Keratinocyte (primary cell): ENCODE data around the gene RRP8. TPM values are rescaled to one million over a fixed set of nuclear protein-coding genes. Genes with fewer than 3 reads are reported as not detected.

Source experiments
- DNase-seq: peaks from one replicate; pipeline ENCODE4 v3.0.0-alpha.2; 2011; ENCODE audit warnings: low read depth, missing footprints, low spot score
- FAIRE-seq: peaks from 2 replicates; lab custom pipeline; 2011; peaks lifted over from hg19 to GRCh38; lab: Jason Lieb, UNC
- H2AFZ ChIP-seq: 2 replicates; pipeline ENCODE4 v1.6.0; 2012; ENCODE audit warnings: low read length, control low read depth, inconsistent platforms; ENCODE audit not compliant: control insufficient read depth
- H3K27ac ChIP-seq: 2 replicates; pipeline ENCODE4 v1.5.1; 2011; ENCODE audit warnings: low read length; ENCODE audit not compliant: control insufficient read depth, insufficient read depth
- H3K27me3 ChIP-seq: 3 replicates; pipeline ENCODE4 v1.6.0; 2011; ENCODE audit warnings: low read length; ENCODE audit not compliant: control insufficient read depth, insufficient read depth; ENCODE audit errors: extremely low read depth
- H3K36me3 ChIP-seq, 2 experiments: 2 replicates in 1 of 2; 3 replicates in 1 of 2; pipeline ENCODE4 v1.5.1; 2011; ENCODE audit warnings: low read length in 2 of 2, mild to moderate bottlenecking in 1 of 2; ENCODE audit not compliant: control insufficient read depth in 2 of 2, insufficient read depth in 2 of 2; ENCODE audit errors: extremely low read depth in 1 of 2
- H3K4me1 ChIP-seq: 3 replicates; pipeline ENCODE4 v1.5.1; 2011; ENCODE audit warnings: low read length; ENCODE audit not compliant: control insufficient read depth, insufficient read depth; ENCODE audit errors: extremely low read depth
- H3K4me2 ChIP-seq: 3 replicates; pipeline ENCODE4 v1.6.0; 2011; ENCODE audit warnings: low read depth, low read length; ENCODE audit not compliant: control insufficient read depth, insufficient read depth; ENCODE audit errors: extremely low read depth
- H3K4me3 ChIP-seq, 3 experiments: fragments of 200-600 bp in 1 of 3; sonication (generic) in 1 of 3; 2 replicates in 2 of 3; 3 replicates in 1 of 3; pipeline ENCODE4 v1.5.1; 2011 to 2016; ENCODE audit warnings: low read length in 3 of 3, mild to moderate bottlenecking in 3 of 3, control low read depth in 2 of 3, inconsistent platforms in 1 of 3, low read depth in 1 of 3, mixed read lengths in 1 of 3, mixed run types in 1 of 3, moderate library complexity in 1 of 3; ENCODE audit not compliant: control insufficient read depth in 2 of 3, insufficient read depth in 2 of 3; ENCODE audit errors: extremely low read depth in 1 of 3
- H3K79me2 ChIP-seq: 2 replicates; pipeline ENCODE4 v1.6.0; 2012; ENCODE audit warnings: low read length; ENCODE audit not compliant: control insufficient read depth, insufficient read depth
- H3K9ac ChIP-seq: 3 replicates; pipeline ENCODE4 v1.6.0; 2011; ENCODE audit warnings: low read length; ENCODE audit not compliant: control insufficient read depth, insufficient read depth; ENCODE audit errors: extremely low read depth
- H3K9me1 ChIP-seq: 3 replicates; pipeline ENCODE4 v1.6.0; 2011; ENCODE audit warnings: low read length; ENCODE audit not compliant: control insufficient read depth, insufficient read depth; ENCODE audit errors: extremely low read depth
- H3K9me3 ChIP-seq: 2 replicates; pipeline ENCODE4 v1.5.1; 2012; ENCODE audit warnings: low read depth, low read length; ENCODE audit not compliant: control insufficient read depth
- H4K20me1 ChIP-seq: 3 replicates; pipeline ENCODE4 v1.6.0; 2011; ENCODE audit warnings: low read length; ENCODE audit not compliant: control insufficient read depth, insufficient read depth; ENCODE audit errors: extremely low read depth
- CTCF ChIP-seq, 3 experiments: IDR thresholded peaks in 1 of 3; conservative IDR thresholded peaks in 1 of 3; optimal IDR thresholded peaks in 1 of 3; 2 replicates in 2 of 3; 3 replicates in 1 of 3; pipeline versions ENCODE3 to v1.5.1; 2011; ENCODE audit warnings: low read length in 3 of 3, mild to moderate bottlenecking in 3 of 3, moderate library complexity in 2 of 3, control low read depth in 1 of 3, inconsistent platforms in 1 of 3; ENCODE audit not compliant: insufficient read depth in 2 of 3; ENCODE audit errors: extremely low read depth in 1 of 3
- EZH2 ChIP-seq: IDR thresholded peaks from one replicate; pipeline ENCODE4 v1.6.1; 2012; ENCODE audit warnings: inconsistent platforms, mild to moderate bottlenecking, low read length, moderate library complexity
- dilution Hi-C: fragments of 300-500 bp; cut with MboI; formaldehyde crosslinking; loops from one replicate; pipeline ENCODE4 v1.7.0; 2020; ENCODE audit warnings: low sequenced_read_pairs; ENCODE audit not compliant: extremely low pct_ligation_motif_present
- polyA plus RNA-seq, 5 experiments: library from polyadenylated mRNA; depleted of rRNA in 3 of 5; stranded (reverse) in 3 of 5; stranded (forward) in 1 of 5; unstranded in 1 of 5; fragments of >200 nt; gene quantifications; 1 replicate in 1 of 5; 2 replicates in 3 of 5; 3 replicates in 1 of 5; pipeline versions ENCODE4 v1.2.1 to v1.2.3, GENCODE V29; 2011 to 2012; ENCODE audit warnings: missing spikeins in 2 of 5, low read depth in 1 of 5, low replicate concordance in 1 of 5

Gene RRP8
- polyA plus RNA-seq, 1 donor (not counting 4 experiments of a cell fraction or from before 2014, with no cell fraction given): 15.0 TPM

DNA sequence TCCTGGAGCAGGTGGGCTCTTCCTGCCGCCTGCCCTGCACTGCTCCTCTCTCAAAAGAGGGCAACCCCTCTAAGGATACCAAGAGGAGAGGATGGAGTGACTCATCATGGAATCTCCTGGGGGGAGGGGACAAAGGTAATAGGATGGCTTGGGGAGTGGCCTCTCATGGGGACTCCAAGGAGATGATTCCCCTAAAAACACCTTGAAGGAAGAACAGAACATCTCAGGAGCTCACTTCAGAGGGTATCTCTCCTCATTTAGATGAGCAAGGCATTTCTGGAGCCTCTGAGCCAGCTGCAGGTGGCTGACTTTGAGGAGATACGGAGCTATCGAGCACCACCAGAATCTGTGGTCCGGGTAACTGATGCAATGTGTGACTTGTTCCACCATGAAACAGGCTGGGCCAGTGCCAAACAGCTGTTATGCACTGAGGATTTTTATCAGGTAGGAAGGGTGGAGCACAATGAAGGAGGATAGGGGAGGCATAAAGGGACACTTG lies 40.2 kb downstream of the RRP8 start:
- DNase-seq (no peak), FAIRE-seq (no peak)
- no peak for TF ChIP-seq CTCF (optimal IDR thresholded peaks at IDR 0.05 in 1 of 3, IDR thresholded peaks at IDR 0.05 in 1 of 3, conservative IDR thresholded peaks at IDR 0.05 in 1 of 3; ENCODE audit: extremely low read depth in 1 of 3, insufficient read depth in 2 of 3, low read length in 3 of 3)
- no peak for TF ChIP-seq EZH2
- Histone ChIP-seq H2AFZ (no peak overlapping the region), H3K27me3 (no peaks in the 10 kb centered on the region), H3K9me1 (no peaks in the 10 kb centered on the region), H3K4me2 (no peak overlapping the region), H3K4me1 (no peaks in the 10 kb centered on the region), H3K27ac (no peak overlapping the region), H3K79me2 (no peaks in the 10 kb centered on the region), H3K9ac (no peak overlapping the region), H3K4me3 (no peak overlapping the region), H4K20me1 (no peaks in the 10 kb centered on the region), H3K9me3 (no peaks in the 10 kb centered on the region), H3K36me3 (peaks cover 0 to 1% of the 10 kb centered on the region in 2 experiments)
- dilution Hi-C loops: no loop called here

- peaks cover 0 to under 1% of the 10 kb centered on the region in 2 experiments for H3K36me3 ChIP-seq
- no peaks in the 10 kb centered on the region for H3K9me1 ChIP-seq
- no peak for FAIRE-seq
- no peak overlapping the region for H3K4me2 ChIP-seq
- no peaks in the 10 kb centered on the region for H3K79me2 ChIP-seq
- no peak overlapping the region for H2AFZ ChIP-seq
- H3K27ac ChIP-seq: no peak overlapping the region
- no peaks in the 10 kb centered on the region for H3K27me3 ChIP-seq
- H3K4me3 ChIP-seq: no peak overlapping the region
- dilution Hi-C loops: no loop called here
- TF ChIP-seq CTCF (optimal IDR thresholded peaks at IDR 0.05 in 1 of 3, IDR thresholded peaks at IDR 0.05 in 1 of 3, conservative IDR thresholded peaks at IDR 0.05 in 1 of 3; ENCODE audit: extremely low read depth in 1 of 3, insufficient read depth in 2 of 3, low read length in 3 of 3) (no peak), EZH2 (no peak)
- H3K4me1 ChIP-seq: peaks cover 3% of the 10 kb centered on the region
- no peaks in the 10 kb centered on the region for H3K9me3 ChIP-seq
- H4K20me1 ChIP-seq: no peaks in the 10 kb centered on the region
- no peak for DNase-seq
- H3K9ac ChIP-seq: no peak overlapping the region
Measured at GRCh38 chr11:6561288-6561687, 42.1 kb downstream of the RRP8 start.
